Activated T-cell treated with anti-CD3 and anti-CD28 coated beads for 4 hours (primary cell): ENCODE data around the gene FCRL3.
"Not testable (repeated sequence)": the region's sequence is repeated elsewhere in the genome, so short reads cannot be mapped to it uniquely, and the experiment has no call there.

Experiments used
- DNase-seq: peaks from one replicate; pipeline ENCODE4 v3.0.0-alpha.2; 2020

FCRL3 gene, protein sequence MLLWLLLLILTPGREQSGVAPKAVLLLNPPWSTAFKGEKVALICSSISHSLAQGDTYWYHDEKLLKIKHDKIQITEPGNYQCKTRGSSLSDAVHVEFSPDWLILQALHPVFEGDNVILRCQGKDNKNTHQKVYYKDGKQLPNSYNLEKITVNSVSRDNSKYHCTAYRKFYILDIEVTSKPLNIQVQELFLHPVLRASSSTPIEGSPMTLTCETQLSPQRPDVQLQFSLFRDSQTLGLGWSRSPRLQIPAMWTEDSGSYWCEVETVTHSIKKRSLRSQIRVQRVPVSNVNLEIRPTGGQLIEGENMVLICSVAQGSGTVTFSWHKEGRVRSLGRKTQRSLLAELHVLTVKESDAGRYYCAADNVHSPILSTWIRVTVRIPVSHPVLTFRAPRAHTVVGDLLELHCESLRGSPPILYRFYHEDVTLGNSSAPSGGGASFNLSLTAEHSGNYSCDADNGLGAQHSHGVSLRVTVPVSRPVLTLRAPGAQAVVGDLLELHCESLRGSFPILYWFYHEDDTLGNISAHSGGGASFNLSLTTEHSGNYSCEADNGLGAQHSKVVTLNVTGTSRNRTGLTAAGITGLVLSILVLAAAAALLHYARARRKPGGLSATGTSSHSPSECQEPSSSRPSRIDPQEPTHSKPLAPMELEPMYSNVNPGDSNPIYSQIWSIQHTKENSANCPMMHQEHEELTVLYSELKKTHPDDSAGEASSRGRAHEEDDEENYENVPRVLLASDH

DNA sequence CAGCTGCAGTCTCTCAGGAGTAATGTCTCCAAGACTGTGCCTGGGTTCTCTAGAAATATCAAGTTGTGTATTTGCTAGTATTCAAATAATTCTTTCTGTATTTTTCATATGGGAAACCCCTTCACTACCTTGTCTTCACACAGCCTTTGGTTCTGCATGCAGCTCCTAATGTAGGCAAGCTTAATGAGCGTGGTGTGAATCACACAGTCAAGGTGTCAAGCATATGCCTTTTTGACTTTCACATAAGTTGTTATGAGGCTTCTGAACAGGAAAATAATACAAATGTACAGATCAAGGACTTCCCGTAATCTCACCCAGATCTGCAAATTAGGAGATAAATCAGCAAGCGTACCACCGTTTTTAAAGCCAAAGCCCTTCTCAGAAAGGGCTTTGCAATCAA lies at the start of gene FCRL3:
Gene FCRL3 (minus strand): TSS at position 38 of the 400 bp plus-strand sequence. CDS start 280 bp downstream, outside the sequence.
- no peak for DNase-seq

DNA sequence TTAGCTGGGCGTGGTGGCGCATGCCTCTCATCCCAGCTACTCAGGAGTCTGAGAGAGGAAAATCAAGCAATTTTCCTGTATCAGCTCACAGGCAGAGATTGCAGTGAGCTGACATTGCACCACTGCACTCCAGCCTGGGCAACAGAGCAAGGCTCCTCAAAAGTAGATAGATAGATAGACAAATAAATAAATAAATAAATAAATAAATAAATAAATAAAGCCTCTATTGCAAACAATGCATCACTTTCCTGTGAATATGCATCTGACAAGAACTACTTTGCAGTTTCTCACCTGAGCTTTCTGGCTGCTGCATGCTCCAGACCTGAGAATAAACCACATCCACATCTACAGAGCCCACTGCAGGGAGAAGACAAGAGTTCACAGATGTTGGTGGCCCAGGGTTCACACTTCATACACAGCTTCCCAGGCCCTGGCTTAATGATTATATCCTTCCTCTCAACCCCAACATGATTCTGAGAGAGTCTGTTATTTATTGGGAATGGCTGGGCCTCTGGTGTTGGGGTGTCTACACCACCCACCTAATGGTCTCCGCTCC lies 47.8 kb upstream of the FCRL3 start:
- no peak for DNase-seq

DNA sequence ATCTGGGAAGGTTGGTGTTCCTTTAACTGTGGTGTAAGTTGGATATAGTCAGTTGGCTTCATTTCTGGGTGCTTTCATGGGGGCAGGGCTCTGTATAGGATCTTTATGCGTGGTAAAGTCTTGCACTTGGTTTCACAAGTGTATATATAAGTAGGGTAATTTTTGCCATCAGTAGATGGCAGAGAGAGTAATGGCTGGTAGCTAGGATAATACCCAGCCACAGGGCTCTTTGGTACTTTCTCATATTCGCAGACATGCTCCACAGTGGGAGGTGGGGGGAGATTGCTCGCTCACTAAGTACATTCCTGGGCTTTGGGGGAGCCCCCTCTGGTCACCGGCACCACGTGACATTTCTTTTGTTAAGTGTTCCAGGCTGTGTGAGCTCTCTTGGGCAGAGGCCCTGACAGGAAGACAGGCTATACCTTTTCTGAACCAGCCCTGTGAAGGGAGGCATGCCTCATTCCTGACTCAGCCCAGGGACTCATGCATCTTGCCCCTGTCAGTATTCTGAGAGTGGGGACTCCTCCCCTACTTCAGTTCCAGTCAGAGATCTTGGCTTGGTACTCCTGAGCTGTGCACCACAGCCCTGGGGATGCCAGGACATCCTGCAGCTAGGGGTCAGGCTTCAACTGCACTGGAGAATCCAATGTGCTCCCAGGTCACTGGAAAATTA lies 38.8 kb upstream of the FCRL3 start:
- no peak for DNase-seq

DNA sequence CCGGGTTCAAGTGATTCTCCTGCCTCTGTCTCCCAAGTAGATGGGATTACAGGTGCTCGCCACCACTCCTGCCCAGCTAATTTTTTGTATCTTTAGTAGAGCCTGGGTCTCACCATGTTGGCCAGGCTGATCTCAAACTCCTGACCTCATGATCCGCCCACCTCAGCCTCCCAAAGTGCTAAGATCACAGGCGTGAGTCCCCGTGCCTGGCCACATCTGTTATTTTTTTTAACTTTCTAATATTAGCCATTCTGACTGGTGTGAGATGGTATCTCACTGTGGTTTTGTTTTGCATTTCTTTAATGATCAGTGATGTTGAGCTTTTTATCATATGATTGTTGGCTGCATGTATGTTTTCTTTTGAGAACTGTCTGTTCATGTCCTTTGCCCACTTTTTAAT lies 35.4 kb upstream of the FCRL3 start:
- not testable (repeated sequence) for DNase-seq

DNA sequence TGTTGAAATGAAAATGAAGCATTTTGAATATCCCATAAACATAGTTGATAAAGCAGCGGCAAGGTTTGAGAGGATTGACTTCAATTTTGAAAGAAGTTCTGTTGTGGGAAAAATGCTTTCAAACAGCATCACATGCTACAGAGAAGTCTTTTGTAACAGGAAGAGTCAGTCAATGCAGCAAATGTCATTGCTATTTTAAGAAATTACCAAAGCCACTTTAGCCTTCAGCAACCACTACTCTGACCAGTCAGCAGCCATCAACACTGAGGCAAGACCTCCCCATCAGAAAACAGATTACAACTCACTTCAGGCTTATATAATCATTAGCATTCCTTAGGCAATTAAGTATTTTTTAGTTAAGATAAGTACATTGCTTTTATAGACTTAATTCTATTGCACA lies 33.8 kb upstream of the FCRL3 start:
- DNase-seq = no peak

DNA sequence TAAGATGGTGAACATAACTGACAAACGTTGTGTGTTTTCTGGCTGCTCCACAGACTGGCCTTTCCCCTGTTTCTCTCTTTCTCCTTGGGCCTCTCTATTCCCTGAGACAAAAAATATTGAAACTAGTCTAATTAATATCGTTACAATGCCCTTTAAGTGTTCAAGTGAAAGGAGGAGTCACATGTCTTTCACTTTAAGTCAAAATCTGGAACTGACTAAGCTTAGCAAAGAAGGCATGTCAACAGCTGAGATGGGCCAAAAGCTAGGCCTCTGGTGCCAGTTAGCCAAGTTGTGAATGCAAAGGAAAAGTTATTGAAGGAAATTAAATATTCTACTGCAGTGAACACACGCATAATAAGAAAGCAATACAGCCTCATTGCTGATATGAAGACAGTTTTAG lies 32.2 kb upstream of the FCRL3 start:
- no peak for DNase-seq

DNA sequence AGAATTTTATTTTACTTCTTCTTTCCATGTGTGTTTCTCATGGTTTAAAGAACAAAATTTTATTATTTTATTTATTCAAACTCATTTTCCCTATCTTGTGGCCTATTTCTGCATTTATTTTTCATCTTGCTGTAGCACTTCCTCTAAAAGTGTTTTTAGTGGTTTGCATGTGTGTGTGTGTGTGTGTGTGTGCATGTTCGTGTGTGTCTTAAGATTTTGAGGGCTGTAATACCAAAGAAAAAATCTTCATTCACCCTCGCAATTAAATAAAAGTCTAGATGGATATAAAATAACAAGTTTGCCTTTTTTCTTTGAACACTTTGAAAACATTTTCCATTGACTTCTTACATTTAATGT lies 24.6 kb upstream of the FCRL3 start:
- DNase-seq = no peak

DNA sequence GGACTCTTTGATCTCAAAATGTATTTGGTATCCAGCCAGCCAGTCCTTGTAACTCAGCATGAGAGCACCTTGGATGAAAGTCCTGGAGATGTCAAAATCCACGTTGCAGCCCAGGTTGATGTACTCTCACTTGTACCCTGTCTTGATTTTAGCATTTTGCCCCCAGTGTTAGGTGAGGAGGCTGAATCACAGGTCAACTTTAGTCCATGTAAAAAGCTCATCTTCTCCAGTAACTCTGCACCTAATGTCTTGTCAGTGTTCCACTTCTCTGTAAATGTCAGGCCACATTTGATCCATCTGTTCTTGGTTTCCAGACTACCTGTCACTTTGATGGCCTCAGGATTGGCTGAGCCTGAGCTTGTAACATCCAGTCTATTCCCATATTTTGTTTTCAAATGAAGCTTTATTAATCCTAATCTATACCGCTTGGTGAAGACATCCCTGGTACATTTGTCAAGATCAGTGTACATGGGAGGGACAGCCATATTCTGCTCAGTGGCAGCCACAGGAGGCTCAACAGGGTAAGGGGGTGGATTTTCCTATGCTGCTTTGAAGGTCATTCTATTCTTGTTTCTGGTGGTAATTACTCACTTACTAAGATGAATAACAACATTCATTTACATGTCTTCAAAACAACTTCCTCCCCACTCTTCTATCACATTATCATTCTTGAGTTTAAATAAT lies 24.1 kb upstream of the FCRL3 start:
- no peak for DNase-seq

DNA sequence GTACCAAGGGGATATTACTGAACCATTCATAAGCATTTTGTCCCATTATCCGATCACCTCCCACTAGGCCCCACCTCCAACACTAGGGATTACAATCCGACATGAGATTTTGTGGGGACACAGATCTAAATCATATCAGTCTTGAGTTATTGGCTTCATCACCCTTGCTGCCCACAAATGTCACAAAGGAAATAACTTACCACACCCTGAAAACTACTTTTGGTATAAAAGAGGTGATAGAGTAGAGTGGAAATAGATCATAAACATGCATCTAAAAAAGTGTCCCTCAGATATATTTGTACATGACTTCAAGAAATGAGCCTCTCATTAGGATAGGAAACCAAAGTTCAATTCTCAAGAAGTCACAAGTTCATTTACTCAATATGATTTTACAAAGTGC lies 22.6 kb upstream of the FCRL3 start:
- DNase-seq = no peak

DNA sequence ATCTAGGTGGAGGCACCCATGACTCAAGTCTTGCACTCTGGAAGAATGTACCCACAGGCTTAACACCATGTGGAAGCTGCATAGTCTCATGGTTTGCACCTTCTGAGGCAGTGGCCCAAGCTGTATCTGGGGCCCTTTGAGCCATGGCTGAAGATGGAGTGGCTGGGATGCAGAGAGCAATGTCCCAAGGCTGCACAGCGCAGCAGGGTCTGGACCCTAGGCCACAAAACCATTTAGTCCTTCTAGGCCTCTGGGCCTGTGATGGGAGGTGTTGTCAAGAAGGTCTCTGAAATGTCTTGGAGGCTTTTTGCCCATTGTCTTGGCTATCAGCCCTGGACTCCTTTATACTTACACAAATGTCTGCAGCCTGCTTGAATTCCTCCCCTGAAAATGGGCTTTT lies 21.4 kb upstream of the FCRL3 start:
- DNase-seq = no peak

DNA sequence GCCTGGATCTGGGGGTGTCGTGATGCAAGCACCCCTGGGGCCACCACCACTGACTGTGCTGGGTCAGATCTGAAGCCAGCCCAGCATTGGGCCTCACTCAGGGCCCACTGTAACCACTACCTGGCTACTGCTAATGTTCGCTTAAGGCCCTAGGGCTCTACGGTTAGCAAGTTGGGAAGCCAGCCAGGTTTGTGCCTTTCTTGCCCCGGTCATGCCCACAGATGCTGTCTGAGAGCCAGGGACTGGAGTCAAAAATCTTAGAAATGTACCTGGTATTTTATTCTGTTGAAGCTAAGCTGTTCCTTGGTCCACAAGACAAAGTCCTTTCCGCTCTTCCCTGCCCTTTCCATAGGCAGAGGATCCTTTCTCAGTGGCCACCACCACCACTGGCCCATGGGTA lies 15.2 kb upstream of the FCRL3 start:
- no peak for DNase-seq

DNA sequence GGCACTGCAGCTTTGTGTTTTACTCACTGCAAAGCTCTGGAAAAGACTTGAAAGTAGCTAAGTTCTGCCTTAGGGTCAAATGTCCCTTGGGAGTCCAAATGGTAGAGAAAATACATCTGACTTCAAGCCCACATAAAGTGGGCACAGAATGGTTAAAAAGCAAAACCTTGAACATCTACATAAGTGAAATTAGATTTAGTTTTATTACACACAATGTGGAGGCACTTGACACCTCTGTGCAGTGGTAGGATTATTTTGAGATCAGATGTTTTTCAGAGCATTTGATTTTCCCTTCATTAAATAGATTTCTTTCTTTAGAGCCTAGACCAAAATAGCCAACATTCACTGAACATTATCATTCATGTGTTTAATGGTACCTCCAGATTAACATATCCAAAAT lies 11.2 kb upstream of the FCRL3 start:
- no peak for DNase-seq

DNA sequence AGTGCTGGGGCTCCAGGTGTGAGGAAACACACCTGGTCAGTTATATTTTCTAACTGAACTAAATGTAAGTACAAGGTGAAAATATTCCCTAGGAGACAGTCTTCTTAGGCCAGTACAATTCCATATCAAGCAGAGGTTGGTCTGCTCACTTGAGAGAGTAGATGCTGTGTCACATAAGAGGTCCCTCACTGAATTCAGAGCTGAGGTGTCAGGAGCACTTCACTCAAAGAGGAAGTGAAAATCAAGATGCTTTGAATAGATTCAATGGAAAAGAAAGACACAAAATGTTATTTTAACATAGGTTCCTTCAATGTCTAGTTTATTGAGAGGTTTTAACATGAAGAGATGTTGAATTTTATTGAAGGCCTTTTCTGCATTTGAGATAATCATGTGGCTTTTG lies 4.3 kb upstream of the FCRL3 start:
- DNase-seq = no peak

DNA sequence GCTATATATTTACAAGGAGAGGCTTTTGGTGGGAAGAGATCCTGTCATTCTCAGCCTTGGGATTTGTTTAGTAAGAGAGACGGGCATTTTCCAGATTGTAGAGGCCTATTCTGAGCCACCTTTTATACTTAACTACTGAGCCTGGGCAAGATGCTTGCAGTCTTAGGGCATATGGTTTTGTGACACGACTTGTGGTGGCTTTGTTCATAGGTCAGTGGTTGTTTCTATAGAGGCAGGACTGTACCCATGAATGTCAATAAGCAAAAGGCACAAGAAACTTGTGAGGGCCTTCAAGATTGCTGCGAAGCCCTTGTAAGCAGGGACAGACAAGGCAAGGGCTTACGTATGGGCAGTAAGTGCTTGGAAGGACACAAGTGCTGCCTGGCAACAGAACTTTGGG lies 3.4 kb upstream of the FCRL3 start:
- DNase-seq = no peak

DNA sequence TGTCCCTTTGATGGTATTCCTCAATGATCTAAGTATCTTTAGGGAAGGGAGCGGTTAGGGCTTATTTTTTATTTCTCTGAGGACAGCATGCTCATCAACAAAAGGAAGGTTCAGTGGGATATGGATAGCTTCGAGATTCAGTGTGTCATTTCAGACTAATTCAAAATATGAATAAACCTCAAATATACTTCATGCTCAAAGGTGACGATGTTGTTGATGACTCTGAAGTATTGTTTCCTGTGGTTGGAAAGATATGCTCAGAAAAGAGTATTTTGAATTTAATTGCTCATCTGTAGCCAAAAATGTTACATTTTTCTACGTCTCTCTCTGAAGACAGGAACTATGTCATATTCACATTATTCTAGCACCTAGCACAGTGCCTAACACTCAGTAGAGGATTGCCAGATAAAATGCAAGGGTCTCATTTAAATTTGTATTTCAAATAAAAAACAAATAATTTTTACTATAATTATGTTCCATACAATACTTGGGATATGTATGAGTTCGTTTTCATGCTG lies 1.8 kb upstream of the FCRL3 start:
- no peak for DNase-seq

DNA sequence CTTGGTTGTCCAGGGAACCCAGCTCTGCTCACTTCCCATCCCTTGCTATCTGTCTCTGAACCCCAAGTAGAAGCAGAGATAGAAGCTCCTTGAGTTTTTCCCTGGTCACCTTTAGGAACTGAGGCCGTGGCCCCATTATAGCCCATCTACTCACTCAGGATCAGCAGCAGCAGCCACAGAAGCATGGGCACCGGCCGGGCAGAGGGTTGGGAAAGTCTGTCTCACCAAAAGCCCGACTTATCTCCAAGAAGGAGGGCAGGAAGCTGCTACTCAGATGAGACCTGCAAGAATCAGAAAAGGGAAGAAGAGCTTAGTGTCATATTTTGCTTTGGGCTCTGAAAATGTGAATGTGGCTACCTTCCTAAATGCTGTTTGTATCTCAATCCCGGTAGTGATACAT lies 264 bp downstream of the FCRL3 start:
- no peak for DNase-seq

DNA sequence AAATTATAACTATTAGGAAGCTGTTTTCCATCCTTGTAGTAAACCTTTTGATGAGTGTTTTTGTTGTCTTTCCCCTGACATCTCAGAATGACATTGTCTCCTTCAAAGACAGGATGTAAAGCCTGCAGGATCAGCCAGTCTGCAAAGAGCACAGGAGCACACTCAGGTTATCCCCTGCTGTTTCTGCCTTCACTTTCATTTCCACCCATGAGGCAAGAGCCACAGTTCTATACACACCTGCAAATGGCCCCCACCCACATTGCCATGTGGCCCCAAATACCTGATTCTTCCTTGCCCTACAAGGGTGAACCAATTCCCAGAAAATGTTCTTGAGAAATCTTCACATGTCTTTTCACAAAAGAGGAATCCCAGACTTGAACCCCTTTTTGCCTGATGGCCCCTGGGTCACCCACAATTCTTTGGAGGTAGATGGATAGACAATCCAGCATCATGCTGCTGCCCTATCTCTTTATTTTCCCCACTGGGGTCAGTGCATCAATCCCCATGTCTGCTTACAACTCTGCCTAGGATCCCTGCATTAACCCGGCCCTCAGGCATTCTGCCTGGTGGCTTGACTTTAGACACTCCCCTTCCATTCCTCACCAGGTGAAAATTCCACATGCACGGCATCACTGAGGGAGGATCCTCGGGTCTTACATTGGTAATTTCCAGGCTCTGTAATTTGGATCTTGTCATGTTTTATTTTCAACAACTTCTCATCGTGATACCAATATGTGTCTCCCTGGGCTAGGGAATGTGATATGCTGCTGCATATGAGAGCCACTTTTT lies 2.6 kb downstream of the FCRL3 start:
- DNase-seq = no peak

DNA sequence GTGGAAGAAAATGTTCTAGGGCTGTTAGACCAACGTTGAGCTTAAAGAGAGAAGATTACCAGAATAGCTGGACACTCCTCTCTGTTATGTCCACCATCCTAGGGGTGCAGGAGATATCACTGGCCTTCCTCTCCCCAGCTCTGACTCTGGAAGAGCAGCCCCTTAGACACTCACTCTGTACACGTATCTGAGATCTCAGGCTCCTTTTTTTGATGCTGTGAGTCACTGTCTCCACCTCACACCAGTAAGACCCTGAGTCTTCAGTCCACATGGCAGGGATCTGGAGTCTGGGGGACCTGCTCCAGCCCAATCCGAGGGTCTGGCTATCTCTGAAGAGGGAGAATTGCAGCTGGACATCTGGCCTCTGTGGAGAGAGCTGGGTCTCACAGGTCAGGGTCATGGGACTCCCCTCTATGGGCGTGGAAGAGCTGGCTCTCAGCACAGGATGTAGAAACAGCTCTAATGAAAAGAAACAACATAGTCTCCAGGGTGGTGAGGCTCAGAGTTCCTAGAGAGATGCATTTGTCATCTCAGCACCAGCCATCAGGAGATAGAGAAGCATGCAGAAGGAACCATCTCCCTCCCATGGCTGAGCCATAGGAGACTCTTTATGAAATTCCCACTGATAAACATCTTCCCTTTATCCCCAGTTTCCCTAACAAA lies 3.5 kb downstream of the FCRL3 start:
- DNase-seq = no peak

DNA sequence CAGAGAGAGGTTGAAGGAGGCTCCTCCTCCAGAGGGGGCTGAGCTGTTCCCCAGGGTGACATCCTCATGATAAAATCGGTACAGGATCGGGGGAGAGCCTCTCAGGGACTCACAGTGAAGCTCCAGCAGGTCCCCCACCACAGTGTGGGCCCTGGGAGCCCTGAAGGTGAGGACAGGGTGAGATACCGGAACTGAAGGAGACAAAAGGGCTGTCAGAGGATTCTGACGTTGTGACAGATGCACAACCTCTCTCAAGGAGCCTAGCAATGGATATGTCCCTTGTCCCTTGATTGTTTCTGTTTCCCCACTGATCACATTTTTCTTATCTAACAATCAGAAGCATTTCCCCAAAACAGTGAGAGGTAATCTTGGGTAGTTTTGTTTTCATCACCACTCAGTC lies 5.2 kb downstream of the FCRL3 start:
- no peak for DNase-seq

DNA sequence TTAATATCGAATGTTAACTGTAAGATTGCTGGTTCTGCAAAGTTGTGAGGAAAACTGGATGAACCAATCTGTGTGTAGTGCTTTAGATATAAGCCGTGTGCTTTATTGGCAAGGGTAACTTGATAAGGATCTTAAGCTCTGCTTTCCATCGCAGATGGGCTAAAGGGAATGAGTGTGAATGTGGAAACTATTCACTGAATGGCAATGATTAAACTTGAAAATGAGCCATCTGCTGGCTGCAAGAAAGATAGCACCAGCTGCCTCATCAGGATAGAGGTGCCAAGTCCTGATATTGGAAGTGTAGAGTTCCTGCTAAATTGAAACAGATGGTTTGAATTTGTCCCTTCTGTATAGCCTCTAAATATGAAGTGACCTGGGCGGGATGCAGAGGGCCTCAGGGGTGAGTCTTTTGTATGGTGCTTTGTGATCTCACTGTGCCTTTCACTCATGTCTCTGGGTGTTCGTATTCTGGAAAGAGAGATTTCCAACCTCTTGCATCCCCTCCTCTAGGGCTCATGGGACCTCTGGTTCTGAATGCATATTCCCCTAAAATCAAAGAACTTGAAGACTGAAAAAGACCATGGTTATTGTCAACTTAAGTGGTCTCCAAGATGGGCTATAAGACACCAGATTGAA lies 9.2 kb downstream of the FCRL3 start:
- DNase-seq = no peak
